GM19099 (cell line): ENCODE measurements around the gene HSPD1.

Experiments used
- POLR2A ChIP-seq: IDR thresholded peaks from 3 replicates; pipeline ENCODE4 v1.6.1; 2011; ENCODE audit warnings: low read depth; ENCODE audit not compliant: insufficient read length; ENCODE audit errors: extremely low read depth

Gene HSPD1

DNA sequence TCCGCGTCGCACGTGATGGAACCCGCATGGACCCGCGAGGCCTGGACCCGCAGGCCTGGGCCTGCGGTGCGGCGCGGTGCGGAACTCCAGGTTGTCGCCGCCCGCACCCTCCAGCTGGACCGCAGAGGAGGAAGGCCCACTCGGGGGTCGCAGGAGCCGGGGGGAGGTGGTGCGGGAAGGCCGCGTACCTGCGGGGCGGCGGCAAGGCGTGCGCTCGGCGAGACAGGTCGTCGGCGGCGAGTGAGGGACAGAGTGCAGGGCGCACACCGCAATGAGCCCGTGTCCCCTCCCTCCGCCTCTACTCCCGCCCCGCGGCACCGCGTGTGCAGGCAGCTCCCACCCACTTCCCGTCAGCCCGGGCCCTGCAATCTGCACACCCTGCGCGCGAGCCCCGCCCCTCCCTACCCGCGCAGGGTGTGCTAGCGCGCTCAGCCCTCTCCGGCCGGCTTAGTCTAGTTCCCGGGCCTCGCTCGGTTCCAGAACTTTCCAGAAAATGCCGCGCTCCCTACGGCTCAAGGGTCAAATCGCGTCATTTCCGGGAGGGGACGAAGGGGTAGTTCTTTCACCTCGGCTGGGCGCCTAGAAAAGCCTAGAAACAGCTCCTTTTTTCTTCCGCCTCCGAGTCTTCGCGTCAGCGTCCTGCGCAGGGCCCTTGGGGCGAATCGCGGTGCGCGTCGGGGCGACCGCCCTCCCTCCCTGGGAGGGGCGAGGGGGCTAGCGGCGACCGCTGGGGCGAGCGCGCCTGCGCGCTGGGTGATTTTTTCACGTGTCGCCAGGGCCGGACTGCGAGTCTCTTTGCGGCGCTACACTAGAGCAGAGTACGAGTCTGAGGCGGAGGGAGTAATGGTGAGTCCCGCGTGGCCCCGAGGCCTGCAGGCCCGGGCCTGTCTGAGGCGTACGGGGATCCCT is at the start of gene HSPD1, which contains the start of gene HSPE1:
TSS of gene HSPD1 (minus strand) at position 247 of the 909 bp plus-strand sequence. CDS start 992 bp downstream, outside the sequence.
TSS of gene HSPE1 (plus strand) at position 786 of the 909 bp plus-strand sequence. CDS start at position 844, 58 bp downstream.
- TF ChIP-seq POLR2A = peak; percentile 96

DNA sequence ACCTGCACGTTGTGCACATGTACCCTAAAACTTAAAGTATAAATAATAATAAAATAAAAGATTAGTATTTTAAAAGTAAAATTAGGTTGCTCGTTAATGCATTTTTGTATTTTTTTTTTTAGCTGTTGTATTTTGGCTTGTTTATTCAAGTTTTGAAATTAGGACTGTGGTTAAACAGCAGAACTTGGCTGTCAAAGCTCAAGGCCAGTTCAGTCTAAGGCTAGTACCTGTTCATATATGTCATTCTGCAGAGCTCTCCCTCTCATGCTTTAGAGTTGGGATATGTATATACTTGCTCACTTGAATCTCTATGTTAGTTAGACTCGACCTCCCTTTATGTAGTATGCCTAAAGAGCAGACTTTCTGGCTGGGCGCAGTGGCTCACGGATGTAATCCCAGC is 48.9 kb upstream of the HSPD1 start:
- TF ChIP-seq POLR2A = no peak

DNA sequence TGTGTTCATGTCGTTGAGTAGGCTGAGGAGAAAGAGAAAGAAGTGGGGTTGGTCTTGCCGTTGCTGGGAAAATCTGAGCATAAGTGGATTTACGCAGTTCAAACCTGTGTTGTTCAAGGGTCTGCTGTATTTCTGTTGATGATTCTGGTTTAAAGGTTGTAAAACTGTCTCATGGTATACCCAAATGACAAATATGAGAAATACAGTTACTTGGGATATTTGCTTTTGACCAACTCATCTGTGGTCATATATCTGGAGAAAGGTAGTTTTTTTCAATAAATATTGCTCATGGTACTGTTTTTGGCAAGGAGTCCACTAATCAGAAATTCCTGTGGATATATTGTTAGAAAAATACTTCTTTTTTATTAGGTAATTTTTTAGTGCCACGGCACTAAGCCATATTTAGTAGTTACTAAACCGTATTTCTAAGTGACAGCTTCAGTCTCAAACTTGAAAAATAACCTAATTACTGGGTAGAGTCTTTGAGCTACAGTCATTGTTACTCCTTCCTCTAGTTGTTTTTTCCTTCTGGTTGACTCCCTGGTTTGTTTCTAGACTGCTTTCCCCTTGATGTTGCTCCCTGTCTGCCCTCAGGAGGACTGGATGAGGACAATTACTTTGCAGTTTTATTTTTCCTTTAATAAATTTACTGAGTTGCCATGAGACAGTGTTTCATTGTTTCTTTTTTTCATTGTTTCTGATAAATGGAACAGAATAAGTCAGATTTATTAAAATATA is 47.7 kb upstream of the HSPD1 start:
- TF ChIP-seq POLR2A = no peak

DNA sequence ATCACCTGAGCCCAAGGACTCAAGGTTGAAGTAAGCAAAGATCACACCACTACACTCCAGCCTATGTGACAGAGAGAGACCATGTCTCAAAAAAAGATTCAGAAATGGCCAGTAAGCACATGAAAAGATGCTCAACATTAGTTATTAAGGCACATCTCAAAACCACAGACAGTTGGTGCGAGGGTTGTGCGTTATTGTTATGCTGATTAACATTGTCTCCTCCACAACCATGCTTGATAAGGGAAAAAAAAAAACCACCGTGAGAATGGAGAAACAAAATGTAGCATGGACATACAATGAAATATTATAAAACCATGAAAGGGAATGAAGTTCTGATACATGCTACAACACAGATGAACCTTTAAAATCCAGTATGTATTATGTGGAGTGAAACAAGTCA is 43.6 kb upstream of the HSPD1 start:
- TF ChIP-seq POLR2A = no peak

DNA sequence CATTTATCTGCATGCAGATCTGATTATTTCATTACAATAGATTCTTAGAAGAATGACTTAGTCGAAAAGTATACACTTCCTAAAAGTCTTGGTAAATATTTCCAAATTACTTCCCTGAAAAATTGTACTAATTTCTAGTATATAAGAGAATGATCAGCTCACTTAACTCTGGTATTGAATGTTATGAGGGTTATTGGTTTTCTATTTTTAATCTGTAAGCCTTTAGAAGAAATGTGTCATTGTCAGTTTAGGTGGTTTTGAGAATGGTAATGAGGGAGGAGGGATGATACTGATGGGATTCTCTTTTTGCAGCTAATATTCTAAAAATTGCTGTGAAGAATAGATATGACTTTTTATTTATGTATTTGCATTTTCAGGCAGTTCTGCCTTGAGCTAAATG is 40.1 kb upstream of the HSPD1 start:
- no peak for TF ChIP-seq POLR2A

DNA sequence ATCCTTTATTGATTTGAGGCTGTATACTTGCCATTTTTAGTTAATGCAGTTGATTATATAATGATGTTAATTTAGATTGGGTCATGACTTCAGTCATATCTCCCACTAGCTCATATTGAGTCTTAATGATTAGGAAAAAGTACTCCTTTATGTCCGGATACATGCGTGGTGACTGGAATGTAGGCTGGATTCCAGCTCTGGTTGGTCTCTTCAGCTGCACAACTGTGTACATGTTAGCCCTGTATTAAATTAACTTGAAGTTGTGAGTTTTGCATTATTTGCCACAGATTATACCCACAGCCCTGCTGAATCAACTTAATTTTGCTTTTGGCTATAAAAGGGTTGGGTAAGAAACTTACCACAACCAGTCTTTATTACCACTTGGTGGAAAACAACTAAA is 38.8 kb upstream of the HSPD1 start:
- no peak for TF ChIP-seq POLR2A

DNA sequence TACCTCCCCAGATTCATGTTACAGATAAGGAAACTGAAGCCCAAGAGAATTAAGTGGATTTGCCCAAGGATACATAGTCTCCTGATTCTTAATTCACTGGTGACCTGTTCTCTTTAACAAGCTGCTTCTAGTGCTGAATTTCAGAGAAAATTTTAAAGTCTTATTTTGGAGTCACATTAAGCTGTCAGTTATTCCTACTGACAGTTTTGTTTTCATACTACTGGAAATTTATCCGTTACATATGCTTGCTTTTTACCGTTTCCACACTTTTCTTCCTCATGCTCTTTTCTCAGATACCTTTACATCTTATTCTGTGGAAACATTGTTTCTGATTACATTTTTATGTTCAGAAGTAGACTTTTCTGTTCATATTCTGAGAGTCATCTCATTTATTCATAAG is 17.5 kb upstream of the HSPD1 start:
- no peak for TF ChIP-seq POLR2A

DNA sequence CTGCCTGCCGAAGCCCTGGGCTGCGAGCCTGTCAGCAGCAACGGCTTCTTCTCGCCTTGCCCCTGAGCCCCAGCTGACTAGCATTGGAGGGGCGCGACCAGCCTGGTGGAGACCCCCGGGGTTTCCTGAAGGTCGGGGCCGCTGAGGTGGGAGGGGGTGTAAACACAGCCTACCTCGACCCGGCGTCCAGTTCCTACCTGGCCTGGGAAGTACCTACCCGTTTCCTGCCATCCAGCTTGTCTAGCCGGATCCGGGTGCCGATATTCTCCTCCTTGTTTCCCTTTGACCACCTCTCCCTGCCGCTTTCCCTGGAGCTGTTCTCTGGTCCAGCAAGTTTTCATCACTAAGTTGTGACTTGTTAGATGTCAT is 16.7 kb upstream of the HSPD1 start:
- no peak for TF ChIP-seq POLR2A

DNA sequence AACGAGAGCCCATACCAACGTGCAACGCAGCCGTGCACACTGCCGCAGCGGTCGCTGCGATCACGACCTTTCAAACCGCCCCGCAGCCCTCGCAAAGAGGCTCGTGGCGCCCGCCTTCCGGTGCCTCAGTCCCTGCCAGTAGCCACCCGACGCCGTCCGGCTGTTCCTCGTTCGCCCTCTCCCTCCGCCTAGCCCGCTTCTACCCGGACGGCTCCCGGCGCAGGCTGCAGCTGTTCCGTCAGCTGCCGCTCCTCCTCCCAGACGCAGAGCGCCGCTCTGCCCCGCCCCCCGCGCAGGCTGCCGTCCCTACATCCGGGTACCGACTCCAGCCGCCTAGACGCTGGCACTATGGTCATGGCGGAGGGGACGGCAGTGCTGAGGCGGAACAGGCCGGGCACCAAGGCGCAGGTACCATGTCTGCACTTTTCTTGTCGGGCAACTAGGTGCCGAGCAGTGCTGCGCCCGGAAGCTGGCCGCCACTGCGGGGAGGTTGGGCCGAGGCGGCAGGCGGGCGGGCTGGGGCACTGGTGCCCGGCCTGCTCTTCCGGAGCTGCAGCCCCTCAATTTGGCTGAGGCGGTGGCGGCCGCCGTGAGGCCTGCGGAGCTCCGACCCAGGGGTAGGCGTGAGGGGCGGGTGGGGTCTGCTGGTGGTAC is 16.2 kb upstream of the HSPD1 start, which contains the start of gene MOB4:
TSS of gene MOB4 (plus strand) at position 328 of the 654 bp plus-strand sequence. CDS start at position 349, 21 bp downstream.
- TF ChIP-seq POLR2A = peak; percentile 95

DNA sequence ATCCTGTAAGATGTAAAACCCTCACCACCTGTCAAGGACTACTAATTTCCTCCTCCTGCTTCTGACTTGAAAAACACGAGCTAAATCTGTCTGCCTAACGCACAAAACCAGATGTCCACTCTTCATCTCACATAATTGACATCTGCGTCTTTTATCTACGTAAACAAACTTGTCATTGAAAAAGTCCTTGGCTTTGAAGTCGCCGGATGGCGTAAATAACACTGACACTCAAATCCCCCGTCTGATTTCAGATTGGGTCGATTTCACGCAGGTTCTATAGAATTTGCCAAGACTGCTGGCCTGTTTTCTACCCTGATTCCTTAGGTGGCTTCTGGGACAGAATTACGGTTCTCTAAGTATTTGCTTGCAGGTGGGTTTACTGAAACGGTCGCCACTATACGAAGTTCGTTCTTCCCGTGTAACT is 15.7 kb upstream of the HSPD1 start:
- TF ChIP-seq POLR2A = no peak

DNA sequence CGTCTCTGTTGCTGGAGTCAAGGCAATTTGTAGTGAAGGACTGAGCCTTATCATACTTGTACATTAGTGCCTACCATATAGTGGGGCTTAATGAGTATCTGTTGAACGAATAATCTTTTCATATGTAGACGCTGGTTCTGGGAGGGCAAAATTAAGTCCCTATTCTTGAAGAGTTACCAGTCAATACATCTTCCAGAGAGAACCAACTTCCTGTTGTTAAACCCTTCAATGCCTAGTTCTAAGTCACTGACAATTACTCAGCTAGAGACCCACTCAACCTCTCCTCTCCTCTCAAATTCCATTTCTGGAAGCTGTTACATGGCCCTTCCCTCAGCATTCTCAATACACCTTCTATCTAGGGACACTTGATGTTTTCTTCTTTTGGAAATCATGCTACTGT is 15.1 kb upstream of the HSPD1 start:
- no peak for TF ChIP-seq POLR2A

DNA sequence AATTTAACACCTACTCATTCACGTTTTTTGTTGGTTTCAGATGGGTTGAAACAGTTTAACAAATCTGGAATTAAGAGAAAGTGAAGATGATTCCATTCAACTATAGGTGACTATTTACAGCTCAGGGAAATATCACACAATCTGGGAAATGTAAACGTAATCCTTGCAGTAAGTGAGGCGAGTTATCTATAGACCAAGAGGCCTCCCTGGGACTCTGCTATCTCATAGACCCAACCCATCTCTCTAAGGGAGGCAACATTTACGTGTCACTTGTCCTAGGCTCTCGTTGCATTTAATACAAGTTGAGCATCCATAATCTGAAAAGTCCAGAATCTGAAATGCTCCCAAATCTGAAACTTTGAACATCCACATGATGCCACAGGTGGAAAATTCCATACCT is 14.3 kb upstream of the HSPD1 start:
- TF ChIP-seq POLR2A = no peak

DNA sequence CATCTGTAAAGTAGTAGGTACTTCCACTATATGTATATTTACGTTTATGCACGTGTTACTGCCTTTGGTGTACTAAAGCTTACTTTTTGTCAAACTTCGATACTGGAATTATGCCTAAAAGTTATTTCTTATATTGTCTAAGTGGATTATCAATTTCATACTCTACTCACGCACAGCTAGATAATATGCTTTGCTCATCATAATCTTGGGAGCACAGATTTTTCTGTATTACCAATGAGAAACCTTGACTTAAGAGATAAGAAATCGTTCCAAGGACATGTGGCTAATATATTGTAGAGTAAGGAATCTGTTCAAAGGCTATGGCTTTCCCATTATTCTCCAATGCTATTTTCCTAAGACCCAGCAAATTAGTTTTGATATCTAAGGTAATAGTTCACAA is 7.0 kb upstream of the HSPD1 start:
- TF ChIP-seq POLR2A = no peak

DNA sequence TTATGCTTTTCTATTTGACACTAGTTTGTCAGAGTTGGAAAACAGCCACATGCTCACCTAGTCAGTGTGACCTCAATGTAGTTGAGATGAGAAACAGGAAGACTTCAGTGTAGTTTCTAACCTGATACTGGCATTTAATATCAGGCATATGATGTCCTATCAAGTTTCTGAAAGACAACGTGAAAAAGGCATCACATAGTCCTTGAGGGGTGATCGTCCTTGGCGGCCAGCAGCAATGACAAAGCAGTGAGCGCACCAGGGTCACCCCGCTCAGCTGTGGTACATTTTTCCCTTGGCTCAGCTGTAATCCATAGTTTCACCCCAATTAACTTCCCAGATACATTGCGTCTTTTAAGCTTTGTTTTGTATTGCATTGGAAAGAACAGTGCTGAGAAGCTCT is 4.9 kb upstream of the HSPD1 start:
- TF ChIP-seq POLR2A = no peak

DNA sequence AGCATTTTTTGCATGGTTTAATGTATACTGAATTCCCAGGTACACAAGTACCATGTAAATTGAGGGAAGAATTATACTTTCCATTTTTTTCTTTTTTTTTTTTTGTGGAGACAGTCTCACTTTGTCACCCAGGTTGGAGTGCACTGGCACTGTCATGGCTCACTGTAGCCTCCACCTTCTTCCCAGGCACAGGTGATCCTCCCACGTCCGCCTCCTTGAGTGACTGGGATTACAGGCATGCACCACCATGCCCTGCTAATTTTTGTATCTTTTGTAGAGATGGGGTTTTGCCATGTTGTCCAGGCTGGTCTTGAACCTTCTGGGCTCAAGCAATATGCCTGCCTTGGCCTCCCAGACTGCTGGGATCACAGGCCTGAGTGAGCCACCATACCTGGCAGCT is 4.4 kb upstream of the HSPD1 start:
- TF ChIP-seq POLR2A = no peak
